Loucy (cell line): ENCODE data around the gene FOXC2.

Experiments used
- CTCF ChIP-seq: fragments of 200-600 bp; sonication (generic); conservative IDR thresholded peaks from 2 replicates; pipeline ENCODE4 v1.5.1; 2014; ENCODE audit warnings: mild to moderate bottlenecking, antibody characterized with exemption, low read length
- EZH2phosphoT487 ChIP-seq: fragments of 200-600 bp; IDR thresholded peaks from 2 replicates; pipeline ENCODE4 v1.6.1; 2018; ENCODE audit warnings: antibody characterized with exemption, mild to moderate bottlenecking, moderate library complexity, borderline replicate concordance

DNA sequence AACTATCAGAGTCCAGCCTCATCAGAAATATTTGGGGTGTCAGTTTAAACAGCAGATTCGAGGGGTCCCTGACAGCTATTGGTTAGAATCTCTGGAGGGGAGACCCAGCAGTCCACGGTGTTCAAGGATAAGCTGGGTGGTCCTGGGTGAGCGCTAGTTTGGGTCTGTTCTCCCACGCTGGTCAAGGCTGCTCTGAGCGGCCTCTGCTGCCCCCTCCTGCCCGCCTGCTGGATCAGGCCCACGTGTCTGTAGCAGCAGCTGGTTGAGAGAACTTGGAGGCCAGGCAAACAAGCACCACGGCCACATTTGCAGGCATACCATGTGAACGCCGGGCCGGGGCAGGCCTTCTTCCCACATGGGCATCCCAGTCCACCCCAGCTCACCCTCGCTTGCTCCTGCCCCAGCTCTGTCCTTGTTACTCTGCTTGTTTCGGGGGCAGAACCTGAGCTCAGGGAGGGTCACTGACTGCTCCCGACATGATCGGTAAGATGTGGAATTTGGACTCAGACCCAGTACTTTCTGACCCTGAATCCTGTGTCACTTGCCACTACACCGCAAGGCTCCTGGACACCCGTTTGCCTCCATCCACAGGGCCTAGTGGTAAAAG, 48.9 kb upstream of the FOXC2 start:
- TF ChIP-seq CTCF: peak; percentile 84
- TF ChIP-seq EZH2phosphoT487: no peak
